Measurements from ENCODE around the gene ALDOC.

ALDOC gene

GRCh38 chr17:28527859-28528258, 48.8 kb downstream of the ALDOC start:
- no peaks in the 10 kb centered on the region for H3K27me3 ChIP-seq (ENCODE audit: insufficient read depth, low read length, poor library complexity, severe bottlenecking)
- H3K9me2 ChIP-seq (replicated peaks; ENCODE audit: low read depth, low read length) = no peaks in the 10 kb centered on the region
- H2AFZ ChIP-seq (ENCODE audit: low read length) = no peak overlapping the region
- no peaks in the 10 kb centered on the region for H3K9me3 ChIP-seq (ENCODE audit: insufficient read depth, low read depth, low read length)
- no peaks in the 10 kb centered on the region for H3K4me1 ChIP-seq (ENCODE audit: insufficient read depth, low read length, poor library complexity, severe bottlenecking)
- H3K79me2 ChIP-seq (ENCODE audit: insufficient read depth, low read length) = no peaks in the 10 kb centered on the region
- no peak overlapping the region for H3K4me2 ChIP-seq (ENCODE audit: low read depth, low read length, poor library complexity, severe bottlenecking)
- no peak for TF ChIP-seq EZH2phosphoT487 (IDR thresholded peaks at IDR 0.05; ENCODE audit: borderline replicate concordance)
- TF ChIP-seq, protein P1, sequence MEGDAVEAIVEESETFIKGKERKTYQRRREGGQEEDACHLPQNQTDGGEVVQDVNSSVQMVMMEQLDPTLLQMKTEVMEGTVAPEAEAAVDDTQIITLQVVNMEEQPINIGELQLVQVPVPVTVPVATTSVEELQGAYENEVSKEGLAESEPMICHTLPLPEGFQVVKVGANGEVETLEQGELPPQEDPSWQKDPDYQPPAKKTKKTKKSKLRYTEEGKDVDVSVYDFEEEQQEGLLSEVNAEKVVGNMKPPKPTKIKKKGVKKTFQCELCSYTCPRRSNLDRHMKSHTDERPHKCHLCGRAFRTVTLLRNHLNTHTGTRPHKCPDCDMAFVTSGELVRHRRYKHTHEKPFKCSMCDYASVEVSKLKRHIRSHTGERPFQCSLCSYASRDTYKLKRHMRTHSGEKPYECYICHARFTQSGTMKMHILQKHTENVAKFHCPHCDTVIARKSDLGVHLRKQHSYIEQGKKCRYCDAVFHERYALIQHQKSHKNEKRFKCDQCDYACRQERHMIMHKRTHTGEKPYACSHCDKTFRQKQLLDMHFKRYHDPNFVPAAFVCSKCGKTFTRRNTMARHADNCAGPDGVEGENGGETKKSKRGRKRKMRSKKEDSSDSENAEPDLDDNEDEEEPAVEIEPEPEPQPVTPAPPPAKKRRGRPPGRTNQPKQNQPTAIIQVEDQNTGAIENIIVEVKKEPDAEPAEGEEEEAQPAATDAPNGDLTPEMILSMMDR (conservative IDR thresholded peaks at IDR 0.05; ENCODE audit: low read length) = no peak
- H3F3A ChIP-seq (ENCODE audit: low read depth) = no peaks in the 10 kb centered on the region
- H3K36me3 ChIP-seq (ENCODE audit: insufficient read depth, low read length) = no peaks in the 10 kb centered on the region
- H4K20me1 ChIP-seq (ENCODE audit: insufficient read depth, low read length, poor library complexity, severe bottlenecking) = no peaks in the 10 kb centered on the region
- H3K4me3 ChIP-seq (ENCODE audit: low read length, poor library complexity, severe bottlenecking) = no peak overlapping the region
- no peak overlapping the region for H3K9ac ChIP-seq (ENCODE audit: low read depth, low read length, poor library complexity, severe bottlenecking)

DNA sequence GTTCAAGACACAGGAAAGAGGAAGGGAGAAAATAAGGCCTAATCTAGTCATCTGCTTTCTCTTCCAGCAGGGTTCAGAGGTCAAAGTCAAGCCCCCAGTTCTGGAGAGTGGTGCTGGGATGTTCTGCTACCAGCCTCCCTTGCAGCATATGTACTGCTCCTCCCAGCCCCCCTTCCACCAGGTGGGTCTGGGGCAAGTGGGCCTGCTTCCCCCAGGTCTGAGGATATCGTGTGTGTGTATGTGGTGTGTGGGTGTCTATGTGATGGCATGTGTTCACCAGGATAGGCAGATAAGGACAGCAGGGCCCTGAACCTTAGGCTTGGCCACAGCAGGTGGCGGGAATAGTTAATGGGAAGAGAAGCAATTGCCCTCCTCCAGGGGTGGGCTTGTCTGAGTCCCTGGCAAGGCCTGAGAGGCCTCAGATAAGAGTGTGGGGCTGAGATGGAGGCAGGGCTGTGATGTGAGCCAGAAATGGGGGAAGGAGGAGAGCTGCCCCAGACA, 49.5 kb downstream of the ALDOC start:
- Histone ChIP-seq H4K20me1 (ENCODE audit: insufficient read depth, low read length, poor library complexity, severe bottlenecking) (no peaks in the 10 kb centered on the region), H3K4me2 (ENCODE audit: low read depth, low read length, poor library complexity, severe bottlenecking) (no peak overlapping the region)

GRCh38 chr17:28526381-28526780, 50.3 kb downstream of the ALDOC start:
- Histone ChIP-seq H4K20me1 (ENCODE audit: insufficient read depth, low read length, poor library complexity, severe bottlenecking) (no peaks in the 10 kb centered on the region), H2AFZ (ENCODE audit: low read length) (no peak overlapping the region), H3K9me2 (replicated peaks; ENCODE audit: low read depth, low read length) (no peaks in the 10 kb centered on the region), H3K4me1 (ENCODE audit: insufficient read depth, low read length, poor library complexity, severe bottlenecking) (no peaks in the 10 kb centered on the region), H3K4me3 (ENCODE audit: low read length, poor library complexity, severe bottlenecking) (no peak overlapping the region), H3F3A (ENCODE audit: low read depth) (no peaks in the 10 kb centered on the region), H3K9ac (ENCODE audit: low read depth, low read length, poor library complexity, severe bottlenecking) (no peak overlapping the region), H3K9me3 (ENCODE audit: insufficient read depth, low read depth, low read length) (no peaks in the 10 kb centered on the region), H3K79me2 (ENCODE audit: insufficient read depth, low read length) (no peaks in the 10 kb centered on the region), H3K4me2 (ENCODE audit: low read depth, low read length, poor library complexity, severe bottlenecking) (no peak overlapping the region), H3K36me3 (ENCODE audit: insufficient read depth, low read length) (no peaks in the 10 kb centered on the region), H3K27me3 (ENCODE audit: insufficient read depth, low read length, poor library complexity, severe bottlenecking) (no peaks in the 10 kb centered on the region)
- no peak for TF ChIP-seq EZH2phosphoT487 (IDR thresholded peaks at IDR 0.05; ENCODE audit: borderline replicate concordance)
- TF ChIP-seq, protein P1 (conservative IDR thresholded peaks at IDR 0.05; ENCODE audit: low read length) = no peak

More for the DNA sequence above, 49.5 kb downstream of the ALDOC start:
- Histone ChIP-seq H3K9me3 (ENCODE audit: insufficient read depth, low read depth, low read length) (no peaks in the 10 kb centered on the region), H3K4me1 (ENCODE audit: insufficient read depth, low read length, poor library complexity, severe bottlenecking) (no peaks in the 10 kb centered on the region), H3K36me3 (ENCODE audit: insufficient read depth, low read length) (no peaks in the 10 kb centered on the region), H2AFZ (ENCODE audit: low read length) (no peak overlapping the region), H3K27me3 (ENCODE audit: insufficient read depth, low read length, poor library complexity, severe bottlenecking) (no peaks in the 10 kb centered on the region), H3F3A (ENCODE audit: low read depth) (no peaks in the 10 kb centered on the region), H3K9ac (ENCODE audit: low read depth, low read length, poor library complexity, severe bottlenecking) (no peak overlapping the region), H3K9me2 (replicated peaks; ENCODE audit: low read depth, low read length) (no peaks in the 10 kb centered on the region), H3K79me2 (ENCODE audit: insufficient read depth, low read length) (no peaks in the 10 kb centered on the region), H3K4me3 (ENCODE audit: low read length, poor library complexity, severe bottlenecking) (no peak overlapping the region)
- TF ChIP-seq, protein P1 (conservative IDR thresholded peaks at IDR 0.05; ENCODE audit: low read length) = no peak
- no peak for TF ChIP-seq EZH2phosphoT487 (IDR thresholded peaks at IDR 0.05; ENCODE audit: borderline replicate concordance)

Data from Loucy (cell line).